Smooth muscle cell of bladder (primary cell): ENCODE measurements around the gene CHURC1. TPM values are rescaled to one million over a fixed set of nuclear protein-coding genes. Genes with fewer than 3 reads are reported as not detected.

Source experiments
- total RNA-seq: library from RNA; depleted of rRNA; stranded (reverse); fragments of >200 nt; gene quantifications from 2 replicates; pipeline ENCODE4 v1.2.3, GENCODE V29; 2014

Gene CHURC1
- 41.1 and 47.1 TPM in 2 replicates for total RNA-seq

DNA sequence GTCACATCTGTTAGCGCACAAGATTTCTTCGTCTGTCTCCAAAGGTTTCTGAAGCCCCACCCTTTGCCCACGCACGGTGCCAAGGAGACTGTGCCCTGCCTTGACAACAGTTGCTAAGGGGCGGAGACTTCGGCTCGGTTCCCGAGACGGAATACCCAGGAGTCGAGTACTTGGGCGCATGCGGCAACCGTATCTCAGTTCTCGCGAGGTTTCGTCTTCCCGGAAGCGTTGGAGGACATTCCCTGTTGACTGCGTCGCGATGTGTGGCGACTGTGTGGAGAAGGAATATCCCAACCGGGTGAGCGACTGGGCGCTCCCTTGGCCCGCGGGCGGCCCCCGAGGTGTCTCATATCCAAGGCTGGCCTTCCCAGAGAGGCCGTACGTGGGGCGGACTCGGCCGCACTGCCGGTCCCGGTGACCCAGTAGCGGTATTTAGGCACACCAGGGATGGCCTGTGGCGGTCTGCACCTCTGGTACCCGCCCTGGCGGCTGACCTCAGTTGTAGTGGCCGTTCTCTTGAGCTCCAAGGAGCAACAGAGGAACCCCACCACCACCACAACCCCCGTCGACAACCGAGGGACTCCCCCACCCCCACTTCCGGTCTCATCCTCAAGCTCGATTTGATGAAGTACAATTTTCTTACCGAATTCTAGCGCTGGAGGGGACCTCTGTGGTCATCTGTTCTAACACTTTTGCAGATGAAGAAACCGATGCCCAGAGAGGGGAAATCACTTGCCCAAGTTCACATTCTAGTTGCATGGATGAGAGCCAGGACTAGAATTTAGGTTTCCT, at the start of gene CHURC1:
Gene CHURC1, plus strand, starts transcription at position 219 of the 792 bp plus-strand sequence. Its CDS starts 41 bp downstream, at position 260.

DNA sequence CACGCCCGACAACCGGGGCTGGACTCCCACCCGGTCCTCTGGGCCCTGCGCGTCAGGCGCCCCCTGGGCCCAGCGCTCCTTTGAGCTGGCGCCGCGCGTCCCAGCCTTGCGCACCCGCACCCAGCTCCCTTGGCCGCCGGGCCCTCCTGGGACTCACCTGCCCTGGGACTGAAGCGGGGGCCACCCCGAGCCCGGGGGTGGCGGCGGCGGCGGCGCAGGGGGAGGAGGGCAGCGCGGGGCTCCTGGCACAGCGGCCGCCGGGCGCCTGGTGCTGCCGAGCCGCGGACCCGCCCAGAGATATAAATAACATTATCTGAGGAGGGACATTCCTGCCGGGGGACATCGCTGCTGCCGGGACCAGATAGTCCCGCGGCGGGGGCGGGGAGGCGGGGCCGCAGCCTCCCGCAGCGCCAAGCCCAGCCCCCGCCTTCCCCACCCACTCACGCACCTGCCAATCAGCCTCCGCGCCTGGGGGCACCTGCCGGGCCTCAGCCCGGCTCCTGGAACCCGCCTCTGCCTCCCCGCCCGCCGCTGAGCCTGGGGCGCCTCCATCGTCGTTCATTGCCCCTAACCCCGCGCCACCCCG, 34.5 kb upstream of the CHURC1 start, which contains the start of gene SPTB:
Gene SPTB, minus strand, starts transcription at position 273 of the 586 bp plus-strand sequence. CDS start 56,813 bp downstream, outside the sequence.

DNA sequence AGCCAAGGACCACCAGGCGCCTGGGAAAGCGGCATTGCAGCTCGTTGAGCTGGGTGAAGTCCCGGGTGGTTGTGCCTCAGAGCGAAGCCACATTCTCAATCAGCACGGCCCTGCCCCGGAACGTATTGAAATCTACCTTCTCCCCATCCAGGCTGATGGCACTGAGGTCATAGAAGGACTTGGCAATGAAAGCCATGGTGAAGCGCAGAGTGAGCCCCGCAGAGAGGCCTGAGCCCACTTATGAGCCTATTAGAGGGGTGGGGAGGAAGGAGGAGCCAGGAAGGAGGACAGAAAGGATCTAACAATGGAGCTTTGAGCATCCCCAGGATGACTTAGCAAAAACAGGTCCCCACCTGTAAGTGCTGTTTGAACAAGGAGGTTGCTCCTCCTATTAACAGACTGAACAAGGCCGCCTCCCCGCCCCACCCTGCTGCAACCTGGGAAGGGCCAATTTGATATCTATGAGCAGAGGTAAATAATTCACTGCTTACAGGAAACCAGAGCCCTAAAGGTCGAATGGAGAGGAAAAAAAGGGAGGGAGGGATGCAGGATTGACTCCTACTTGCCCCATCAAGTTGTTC, 28.4 kb downstream of the CHURC1 start, which contains the start of gene GPX2:
Gene GPX2, minus strand, starts transcription at position 215 of the 581 bp plus-strand sequence. Its CDS starts 19 bp downstream, at position 196.

DNA sequence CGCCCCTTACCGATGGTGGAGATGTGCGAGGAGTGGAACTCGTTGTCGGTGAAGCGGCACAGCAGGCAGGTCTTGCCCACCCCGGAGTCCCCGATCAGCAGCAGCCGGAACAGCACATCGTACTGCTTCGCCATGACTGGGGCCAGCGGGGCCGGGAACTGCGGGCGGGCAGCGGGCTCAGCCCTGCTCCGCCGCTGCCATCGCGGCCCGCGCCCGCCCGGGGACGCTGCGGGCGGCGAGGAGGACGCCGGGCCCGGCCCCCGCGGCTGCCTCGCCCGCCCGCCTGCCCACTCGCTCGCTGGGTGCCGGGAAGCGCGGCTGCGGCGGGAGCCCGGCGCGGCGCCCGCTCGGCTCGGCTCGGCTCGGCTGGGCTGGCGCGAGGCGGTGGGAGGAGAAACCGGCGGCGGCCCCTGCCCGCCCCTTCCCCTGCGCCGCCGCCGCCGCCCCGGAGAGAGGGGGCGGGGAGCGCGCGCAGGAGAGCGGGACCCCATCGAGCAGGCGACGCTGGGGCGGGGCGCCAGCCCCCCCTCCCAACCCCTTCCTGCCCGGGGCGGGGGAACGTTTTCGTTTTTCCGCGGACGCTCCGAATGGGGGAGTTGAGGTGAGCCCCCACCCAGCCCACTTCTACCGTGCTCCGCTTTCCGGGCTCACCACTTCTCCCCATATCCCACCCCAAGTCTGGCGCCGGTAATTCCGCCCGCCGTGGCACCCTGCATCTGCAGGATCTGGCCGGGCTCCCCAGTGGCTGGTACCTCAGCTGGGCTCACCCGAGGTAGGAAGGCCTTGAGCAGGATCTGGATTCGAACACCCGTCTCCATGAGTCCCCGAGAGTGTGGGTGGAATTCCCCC, 57.9 kb downstream of the CHURC1 start, which contains the start of gene RAB15:
Gene RAB15, minus strand, starts transcription at position 394 of the 849 bp plus-strand sequence. Its CDS starts 260 bp downstream, at position 134.

Other genes with a start within 250 kb of the CHURC1 start
- 5.0 and 5.1 TPM in 2 replicates for gene PLEKHG3, start 210.0 kb upstream of the CHURC1 start, total RNA-seq
- gene SPTB, start 34.5 kb upstream of the CHURC1 start, total RNA-seq, result 0.14 TPM in 1 of 2 replicates, not detected in the other
- not detected in 2 replicates for gene GPX2, start 28.3 kb downstream of the CHURC1 start, total RNA-seq
- gene RAB15, start 57.9 kb downstream of the CHURC1 start, total RNA-seq, result 1.6 and 2.1 TPM in 2 replicates
- 5.0 and 8.5 TPM in 2 replicates for gene FNTB, start 72.4 kb downstream of the CHURC1 start, total RNA-seq
- 40.2 and 57.5 TPM in 2 replicates for gene MAX, start 188.1 kb downstream of the CHURC1 start, total RNA-seq